Right kidney (tissue), 1 donor: ENCODE results near the gene NRXN3.

ENCODE experiments used
- DNase-seq: peaks from one replicate; pipeline ENCODE4 v3.0.0-alpha.2; 2016

Gene NRXN3

DNA sequence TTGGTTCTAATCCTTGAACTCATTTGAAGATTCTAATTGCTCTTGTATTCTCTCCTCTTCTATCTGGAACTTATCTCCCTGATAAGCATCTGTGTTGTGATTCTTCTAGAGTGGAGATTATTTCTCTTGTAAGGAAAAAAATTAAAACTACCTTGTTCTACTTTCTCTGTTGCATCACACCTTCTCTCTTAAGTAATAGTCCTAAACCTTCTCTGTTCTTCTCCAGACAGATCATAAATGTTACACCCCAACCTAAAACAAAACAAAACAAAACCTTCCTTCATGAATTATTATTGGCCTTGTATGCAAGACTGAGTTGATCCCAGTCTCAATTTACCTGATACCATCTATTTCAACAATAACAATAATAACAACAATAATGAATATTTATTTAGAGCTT is 1429.1 kb downstream of the NRXN3 start:
- no peak for DNase-seq

DNA sequence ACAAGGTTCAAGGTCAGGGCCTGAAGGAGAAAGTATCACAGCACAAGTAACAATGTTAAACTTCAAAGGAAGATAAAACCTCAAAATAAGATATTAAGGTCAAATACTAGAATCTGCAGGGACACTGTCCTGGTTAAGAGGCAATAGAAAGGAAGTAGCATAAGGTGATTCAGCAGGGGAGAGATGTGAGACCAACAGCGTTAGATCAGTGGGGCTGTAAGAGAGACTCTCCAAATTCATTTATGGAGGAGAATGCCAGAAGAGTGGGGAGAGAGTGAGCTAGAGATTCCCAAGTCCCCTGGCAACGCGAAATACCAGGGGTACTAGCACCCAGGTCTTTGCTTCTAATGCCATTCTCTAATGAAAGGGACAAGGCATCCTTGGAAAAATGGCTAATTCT is 1430.2 kb downstream of the NRXN3 start:
- no peak for DNase-seq

DNA sequence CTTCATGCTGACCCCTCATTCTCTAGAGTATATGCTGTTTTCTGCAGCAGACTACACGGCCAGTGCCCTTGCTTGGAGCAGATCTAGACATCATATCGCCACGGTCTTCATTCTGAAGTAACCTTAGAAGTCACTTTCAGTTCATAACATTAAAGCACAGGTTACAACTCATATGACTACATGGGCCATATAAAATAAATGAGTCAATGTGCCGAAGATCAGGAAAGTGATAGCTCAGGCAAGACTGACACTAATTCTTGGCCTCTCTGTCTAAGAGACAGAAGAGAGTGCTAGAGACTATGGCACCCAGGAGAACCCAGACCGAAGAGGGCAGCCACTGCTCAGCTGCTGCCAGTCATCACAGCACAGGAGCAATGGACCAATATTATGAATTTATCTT is 1431.4 kb downstream of the NRXN3 start:
- DNase-seq: no peak

DNA sequence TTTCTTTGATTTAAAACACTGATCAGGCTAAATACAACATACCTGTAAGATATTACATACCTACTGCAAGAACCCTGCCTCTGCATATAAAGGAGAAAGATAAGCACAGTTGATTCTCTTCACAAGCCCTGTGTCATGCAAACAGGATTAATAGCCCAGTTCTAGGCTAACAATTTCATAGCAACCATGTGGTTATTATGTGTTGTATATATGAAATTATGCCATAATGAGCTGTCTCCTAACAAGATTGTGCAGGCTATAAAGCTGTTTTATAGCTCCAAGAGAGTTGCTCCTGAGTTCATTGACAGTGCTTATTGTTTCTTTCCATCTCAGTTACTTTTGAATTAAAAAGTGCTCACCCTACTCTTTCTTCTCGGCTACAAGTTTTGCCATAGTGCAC is 1431.9 kb downstream of the NRXN3 start:
- no peak for DNase-seq

DNA sequence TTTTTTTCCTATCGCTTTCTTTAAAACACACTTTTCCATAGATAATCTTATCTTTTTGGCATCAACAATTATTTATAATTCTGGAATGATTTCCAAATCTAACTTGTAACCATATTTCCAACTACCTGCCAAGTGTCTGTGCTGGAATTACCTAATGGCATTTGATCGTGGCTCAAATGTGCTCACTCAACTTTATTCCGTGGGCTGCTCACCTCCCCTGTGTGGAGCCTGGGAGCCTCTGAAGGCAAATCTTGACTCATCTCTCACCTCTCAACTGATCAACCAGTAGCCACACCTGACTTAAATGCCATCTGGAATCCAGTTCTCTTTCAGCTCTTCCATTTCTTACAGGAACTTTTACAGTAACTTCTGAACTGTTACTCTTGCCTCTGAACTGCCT is 1432.6 kb downstream of the NRXN3 start:
- DNase-seq: no peak

DNA sequence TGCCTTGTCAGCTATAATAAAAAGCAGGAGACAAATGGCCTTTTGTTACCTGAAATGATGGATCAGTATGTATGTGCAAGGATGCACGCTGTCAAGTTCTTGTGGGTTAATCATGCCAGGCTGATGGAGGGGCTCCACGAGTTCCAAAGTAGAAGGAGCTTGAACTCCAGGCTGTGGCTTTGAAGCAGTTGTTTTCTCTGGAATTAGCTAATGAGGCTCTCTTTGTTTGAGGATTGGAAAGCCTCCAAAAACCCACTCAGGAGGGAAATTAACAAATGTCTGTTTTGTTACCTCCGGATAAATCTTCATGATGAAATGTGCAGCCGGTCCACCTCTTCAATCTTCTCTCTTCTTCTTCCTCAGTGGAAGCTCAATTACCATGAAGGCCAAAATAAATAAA is 1435.7 kb downstream of the NRXN3 start:
- DNase-seq: no peak

DNA sequence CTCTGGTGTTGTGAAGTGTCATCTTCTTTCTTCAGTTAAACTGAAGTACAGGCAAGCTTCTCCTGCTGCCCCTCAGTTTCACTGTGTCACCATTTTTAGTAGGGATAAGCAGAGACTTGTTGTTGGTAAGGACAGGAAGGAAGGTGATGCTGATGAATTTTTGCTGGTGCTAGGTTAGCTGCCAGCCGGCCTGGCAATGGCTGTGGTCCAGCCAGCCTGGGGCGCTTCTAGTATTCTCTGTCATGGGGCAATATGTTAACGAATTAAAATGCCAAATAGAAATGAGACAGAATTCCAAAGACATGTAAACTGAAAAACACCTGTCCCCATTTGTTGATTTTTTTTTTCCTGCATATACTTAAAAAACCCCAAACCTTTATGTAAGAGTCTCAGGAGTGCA is 1438.3 kb downstream of the NRXN3 start:
- DNase-seq: no peak

DNA sequence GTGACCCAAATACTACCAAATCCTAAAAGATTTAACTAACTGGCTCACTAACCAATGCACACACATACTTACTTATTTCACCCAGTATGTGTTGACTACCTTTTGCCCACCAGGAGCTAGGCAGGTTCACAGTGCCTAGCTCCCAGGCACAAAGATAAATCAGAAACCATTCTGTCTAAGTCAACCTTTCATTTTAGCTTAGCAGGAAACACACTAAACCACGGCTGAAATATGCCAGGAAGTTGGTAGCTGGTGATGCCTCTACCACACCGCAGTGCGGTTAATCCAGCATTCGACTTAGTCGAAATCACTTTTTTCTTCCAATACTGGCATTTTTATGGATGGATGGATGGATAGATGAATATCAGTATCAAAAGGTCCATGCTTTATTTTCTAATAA is 1443.5 kb downstream of the NRXN3 start:
- no peak for DNase-seq

DNA sequence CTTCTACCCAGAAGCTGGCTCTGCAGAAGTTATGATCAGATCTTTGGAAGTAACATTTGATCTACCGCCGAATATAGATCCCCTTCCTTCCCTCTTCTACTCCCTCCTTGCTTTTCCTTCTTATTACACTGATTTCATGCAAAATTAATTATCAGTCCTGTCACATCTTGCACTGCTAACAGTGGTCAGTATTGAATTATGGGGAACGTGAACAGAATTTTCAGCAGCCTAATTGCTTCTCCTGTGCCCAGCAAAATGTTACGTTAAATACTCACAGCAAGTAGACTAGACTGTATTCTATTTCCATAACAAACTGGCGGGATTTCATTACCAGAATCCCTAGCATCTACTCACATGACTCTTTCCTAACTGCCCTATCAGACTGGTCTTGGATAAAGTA is 1444.3 kb downstream of the NRXN3 start:
- DNase-seq: no peak

DNA sequence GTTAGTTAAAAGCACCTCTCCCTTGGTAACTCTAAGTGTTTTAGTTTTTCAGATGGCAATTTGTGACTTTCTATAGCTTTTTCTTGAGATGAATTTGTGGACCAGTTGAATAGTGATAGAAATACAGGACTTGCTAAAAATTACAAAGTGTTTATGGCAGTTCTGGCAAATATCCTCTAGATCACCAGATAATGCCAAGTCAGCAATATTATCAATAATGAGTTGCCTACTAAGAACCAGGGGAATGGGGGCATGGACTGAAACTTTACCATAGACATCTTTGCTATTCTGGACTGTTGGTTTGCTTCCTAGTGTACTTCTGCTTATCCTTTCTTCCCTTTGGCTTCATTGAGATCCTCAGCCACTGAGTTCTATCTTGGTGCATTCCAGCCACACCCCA is 1456.9 kb downstream of the NRXN3 start:
- DNase-seq: no peak

DNA sequence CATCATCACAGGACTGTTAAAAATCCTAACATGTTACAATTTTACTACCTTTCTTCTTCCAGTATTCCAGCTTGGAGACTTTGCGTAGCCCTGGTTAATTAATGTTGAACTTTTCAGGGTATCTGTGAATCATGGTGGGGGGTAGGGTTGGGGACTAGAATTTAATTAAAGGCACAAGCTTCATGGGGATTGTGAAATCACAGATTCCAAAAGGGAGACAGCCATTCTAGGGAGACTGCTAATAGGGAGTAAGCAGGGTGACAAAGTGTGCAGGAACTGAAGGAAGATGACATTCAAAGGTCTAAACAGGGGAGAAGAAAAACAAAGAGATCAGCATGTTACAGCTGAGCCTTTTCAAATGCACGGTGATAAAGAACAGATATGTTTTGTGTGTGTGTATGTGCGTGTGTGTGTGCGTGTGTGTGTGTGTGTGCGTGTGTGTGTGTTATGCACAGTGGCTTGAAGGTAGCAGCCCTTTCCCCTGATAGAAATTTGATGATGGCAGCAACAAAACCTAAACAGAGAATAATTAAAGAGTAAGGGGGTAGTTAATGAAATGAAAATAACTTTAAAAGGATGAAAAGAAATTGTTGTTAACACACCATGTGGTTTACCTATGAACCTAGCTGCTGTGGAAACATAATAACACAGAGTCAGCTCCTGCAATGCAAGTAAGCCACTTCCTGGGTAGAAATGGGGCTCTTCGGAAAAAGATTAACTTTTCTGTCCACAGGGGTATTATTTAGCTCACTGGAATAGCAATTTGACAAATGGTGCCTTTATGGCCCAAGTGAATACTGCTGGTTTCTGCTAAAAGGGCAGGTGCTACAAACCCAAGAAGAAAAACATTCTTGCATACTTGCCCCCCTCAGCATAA is 1459.5 kb downstream of the NRXN3 start:
- peak; percentile 44 for DNase-seq

DNA sequence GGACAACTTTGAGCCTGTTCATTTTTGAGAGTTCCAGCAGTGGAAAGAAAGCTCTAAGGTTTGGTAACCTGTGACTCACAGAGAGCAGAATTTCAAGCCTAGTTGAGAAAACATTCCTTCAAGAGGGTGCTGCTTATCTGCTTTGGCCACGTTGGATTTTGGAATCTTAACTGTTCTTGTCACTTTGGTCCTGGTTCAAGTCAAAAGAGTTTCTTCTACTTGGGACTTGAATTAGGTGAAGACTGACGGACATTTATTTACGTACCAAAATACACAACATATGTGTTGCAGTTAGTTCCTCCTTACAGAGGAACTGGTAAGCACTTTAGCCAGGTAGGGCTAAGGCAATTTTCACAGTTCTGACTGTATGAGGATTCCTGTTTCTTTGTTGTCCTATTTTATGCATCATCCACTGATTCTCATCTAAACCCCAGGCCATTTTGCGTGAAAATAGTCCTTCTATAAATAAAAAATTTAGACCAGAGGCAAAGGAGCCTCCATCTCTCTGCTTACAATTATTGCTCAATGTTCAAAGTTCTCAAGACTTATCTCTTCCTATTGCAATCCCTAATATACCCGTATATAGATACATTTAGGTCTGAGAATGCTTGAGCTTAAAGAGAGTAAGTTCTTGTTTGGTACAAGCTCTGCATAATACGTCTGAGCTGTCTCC is 1460.3 kb downstream of the NRXN3 start:
- no peak for DNase-seq

DNA sequence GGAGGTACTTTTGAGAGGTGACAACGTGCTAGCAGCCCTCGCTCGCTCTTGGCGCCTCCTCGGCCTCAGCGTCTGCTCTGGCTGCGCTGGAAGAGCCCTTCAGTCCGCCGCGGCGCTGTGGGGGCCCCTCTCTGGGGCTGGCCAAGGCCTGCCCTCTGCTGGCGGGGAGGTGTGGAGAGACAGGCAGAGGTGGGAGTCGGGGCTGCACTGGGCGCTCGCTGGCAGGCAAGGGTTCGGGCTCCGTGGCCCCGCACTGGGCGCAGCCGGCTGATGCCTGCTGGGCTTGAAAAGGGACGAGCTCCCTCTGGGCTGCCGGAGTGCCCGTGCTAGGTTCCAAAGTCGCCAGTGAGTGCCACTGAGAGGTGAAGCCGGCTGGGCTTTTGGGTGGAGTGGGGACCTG is 1461.1 kb downstream of the NRXN3 start:
- DNase-seq: no peak

DNA sequence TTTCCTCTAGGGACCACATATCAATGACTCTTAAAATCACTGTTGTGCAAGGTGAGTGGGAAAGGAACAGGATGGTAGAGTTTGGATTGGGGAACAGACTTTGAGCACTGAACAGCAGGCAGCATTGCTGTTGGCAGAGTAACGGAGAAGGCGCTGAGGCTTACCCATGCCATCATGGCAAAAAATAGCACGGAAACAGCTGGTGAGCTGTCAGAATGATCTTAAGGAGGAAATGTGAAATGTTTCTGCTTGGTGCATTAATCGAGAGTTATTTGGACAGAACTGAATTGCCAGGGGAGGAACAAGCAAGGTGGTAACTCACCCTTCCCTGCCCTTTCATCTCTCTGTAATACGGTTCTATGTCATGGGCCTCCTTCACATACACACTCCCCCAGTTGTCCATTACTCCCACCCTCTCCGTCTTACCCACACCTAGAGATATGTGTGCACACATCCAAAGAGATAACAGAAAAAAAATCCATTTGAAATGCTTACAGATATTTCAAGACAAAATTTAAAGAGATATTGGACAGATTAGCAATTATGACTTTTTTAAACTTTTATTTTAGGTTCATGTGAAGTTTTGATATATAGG is 1468.6 kb downstream of the NRXN3 start:
- DNase-seq: no peak

DNA sequence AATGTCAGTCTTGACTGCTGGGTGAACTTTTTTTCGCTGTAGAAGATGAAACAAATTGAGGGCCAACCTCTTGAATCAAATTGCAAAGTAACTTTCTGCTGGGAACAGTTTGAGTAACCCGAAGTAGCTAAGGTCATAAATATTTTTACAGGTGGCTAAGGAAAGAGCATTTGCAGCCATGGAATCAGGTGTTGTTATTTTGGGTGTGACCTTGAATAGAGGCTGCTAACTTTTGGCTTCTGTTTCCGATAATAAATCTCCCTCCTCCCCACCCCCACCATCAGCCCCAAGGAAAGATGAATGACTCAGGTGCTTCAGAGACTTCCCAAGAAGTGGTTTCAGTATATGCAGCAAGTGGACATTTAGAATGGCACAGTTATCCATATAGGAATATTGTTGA is 1469.4 kb downstream of the NRXN3 start:
- DNase-seq: no peak

DNA sequence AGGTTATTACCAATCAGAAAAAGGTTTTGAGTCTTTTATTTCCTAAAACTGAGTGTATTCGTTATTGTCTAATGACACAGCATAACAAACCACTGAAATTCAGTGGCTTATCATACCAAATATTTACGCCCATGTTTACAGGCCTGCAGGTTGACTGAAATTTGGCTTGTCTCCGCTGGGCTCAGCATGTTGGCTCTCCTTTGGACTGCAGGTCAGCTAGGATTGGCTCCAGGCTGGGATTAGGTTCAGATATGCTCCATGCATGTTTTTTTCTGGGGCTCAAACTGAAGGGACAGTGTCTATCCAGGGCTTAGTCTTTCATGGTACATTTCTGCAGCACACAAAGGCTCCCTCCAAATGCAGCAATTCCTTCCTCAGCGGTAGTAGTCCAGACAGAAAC is 1471.2 kb downstream of the NRXN3 start:
- no peak for DNase-seq

DNA sequence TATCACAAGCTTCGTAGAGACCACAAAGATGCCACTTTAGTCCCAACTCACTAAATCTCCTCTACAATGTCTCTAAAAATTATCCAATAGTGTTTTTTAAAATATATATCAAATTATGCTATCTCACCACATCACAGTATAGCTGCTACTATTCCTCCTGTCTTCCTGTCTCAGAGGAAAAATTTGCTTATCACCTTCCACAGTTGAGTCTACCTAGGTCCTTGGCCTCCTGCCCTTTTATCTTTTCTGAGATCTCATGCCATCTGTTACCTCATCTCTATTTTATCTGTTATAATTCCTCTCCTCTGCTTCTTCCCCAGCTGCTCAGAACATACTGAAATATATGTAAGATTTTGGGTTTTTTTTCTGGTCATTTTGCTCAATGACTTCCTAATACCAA is 1473.0 kb downstream of the NRXN3 start:
- DNase-seq: no peak

DNA sequence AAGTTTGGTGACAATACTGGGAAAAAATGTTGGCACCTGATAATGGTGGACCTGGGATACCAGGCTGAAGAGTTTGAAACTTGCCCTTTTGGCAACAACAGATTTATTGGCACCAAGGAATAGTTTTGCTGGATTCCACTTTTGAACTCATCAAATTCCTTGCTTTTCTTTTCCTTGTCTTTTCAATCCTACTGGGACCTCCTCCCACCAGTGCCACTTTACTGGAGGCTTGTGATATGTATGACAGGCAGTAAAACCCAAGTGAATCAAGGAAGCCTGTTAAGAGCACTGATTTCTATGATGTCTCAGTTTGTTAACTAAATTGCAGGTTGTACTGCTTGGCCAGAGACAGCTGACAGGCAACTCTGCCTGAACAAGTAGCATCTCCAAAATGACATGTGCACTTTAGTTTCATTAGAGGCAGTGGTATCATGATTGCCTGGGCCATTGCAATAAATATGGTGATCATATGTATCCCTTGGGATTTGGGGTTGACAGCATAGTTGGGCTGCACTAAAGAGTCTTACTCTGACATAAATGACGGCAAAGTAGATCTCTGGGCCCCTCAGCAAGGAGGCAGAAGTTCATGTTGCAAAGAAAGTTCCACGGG is 1475.7 kb downstream of the NRXN3 start:
- DNase-seq: no peak

DNA sequence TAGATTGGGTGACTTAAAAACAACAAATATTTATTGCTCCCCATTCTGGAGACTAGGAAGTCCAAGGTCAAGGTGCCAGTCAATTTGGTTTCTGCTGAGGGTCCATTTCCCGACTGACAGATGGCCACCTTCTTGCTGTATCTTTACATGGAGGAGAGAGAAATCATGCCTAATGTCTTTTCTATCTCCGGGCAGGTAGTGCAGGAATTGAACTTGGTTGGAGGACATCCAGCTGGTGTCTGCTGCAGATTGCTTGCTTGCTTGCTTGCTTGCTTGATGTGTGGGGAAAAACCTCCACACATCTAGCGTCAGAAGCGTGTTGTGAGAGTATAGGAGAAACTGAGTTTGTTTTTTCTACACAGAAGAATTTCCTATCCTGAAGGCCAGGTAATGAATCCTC is 1479.7 kb downstream of the NRXN3 start:
- DNase-seq: no peak

DNA sequence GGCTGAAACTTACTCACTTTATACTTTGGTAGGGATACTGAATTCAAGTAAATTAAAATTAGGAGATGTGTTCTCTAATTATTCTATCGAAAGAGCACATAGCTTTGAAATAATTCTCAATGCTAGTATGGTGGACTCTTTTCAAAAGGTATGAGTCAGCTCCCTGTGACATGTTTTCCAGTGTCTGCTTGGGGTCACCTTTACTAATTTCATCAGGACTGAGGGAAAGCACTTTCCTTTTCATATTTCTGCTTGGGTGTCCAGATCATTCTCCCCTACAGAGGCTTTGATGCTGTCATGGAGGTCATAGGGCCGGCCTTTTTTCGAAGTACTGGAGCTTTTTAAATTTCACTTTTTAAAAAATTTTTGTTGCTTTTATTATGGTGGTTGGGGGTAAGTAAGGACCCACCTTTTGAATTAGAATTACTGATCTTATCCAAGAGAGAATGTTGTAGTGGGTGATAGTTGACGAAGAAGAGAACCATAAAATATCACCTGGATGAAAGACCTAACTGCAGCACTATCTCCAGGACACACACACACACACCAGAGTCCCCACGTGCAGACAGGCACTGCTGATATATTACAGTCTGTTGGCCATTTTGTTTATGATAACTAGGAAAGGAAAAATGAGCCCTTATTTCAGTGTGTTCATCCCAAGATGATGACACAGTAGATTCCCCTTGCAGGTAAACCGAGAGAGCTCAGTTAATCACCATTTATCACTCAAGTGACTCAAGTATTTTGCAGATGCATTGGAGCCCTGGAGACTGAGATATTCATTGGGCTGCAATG is 1482.5 kb downstream of the NRXN3 start:
- DNase-seq: no peak

DNA sequence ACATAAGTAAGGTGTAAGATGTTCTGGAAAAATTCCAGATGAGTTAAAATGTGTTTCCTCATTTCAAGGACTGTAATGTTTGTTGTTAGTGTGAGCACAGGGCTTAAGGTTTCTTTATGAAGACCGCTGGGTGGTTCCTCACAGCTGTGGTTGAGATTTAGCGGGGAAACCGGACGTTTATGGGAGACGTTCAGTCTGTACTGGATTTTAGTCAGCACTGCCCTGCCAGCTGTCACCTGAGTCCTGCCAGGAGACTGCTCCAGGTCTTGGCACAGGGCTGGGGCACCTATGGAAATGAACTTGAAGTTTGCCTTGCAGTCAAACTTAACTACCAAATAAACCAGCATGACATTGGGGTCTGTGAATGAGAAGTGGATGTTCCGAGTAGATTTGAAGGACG is 1485.9 kb downstream of the NRXN3 start:
- DNase-seq: no peak

DNA sequence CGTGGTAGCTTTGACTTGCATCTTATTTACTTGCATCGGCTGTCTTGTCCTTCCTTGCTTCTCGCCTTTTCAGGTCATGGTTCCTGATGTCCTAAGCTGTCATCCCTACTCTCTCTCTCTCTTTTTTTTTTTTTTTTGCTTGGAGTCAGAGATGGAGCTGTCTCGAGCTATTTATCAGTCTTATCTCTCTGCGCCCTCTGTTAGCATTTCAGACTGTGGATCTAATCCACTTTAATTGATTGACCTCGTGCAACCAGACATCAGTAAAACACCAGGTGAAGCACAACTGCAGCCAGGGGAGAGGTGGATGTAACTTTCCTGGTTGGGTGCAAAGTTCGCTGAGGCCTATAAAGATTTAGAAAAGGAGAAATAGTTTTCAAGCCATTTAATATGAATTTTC is 1486.3 kb downstream of the NRXN3 start:
- no peak for DNase-seq
